SU-DHL-6 (cell line): ENCODE measurements around the gene CLDN9.

Experiments used
- H2AFZ ChIP-seq: fragments of 200-600 bp; sonication (generic); 2 replicates; pipeline ENCODE4 v1.6.1; 2014; ENCODE audit warnings: low read depth, mild to moderate bottlenecking, moderate library complexity, mixed read lengths, antibody characterized with exemption, low read length; ENCODE audit not compliant: severe bottlenecking
- H3F3A ChIP-seq: fragments of 200-600 bp; shearing (Covaris generic); 2 replicates; pipeline ENCODE4 v1.6.0; 2016; ENCODE audit warnings: antibody characterized with exemption, mild to moderate bottlenecking; ENCODE audit not compliant: insufficient read depth
- H3K27ac ChIP-seq: fragments of 200-600 bp; sonication (generic); 2 replicates; pipeline ENCODE4 v1.5.1; 2016; ENCODE audit warnings: low read depth, mild to moderate bottlenecking, low read length, moderate library complexity, mixed read lengths
- H3K27me3 ChIP-seq: fragments of 200-600 bp; sonication (generic), shearing (Covaris generic); 2 replicates; pipeline ENCODE4 v1.6.0; 2014; ENCODE audit warnings: mild to moderate bottlenecking, low read length
- H3K36me3 ChIP-seq: fragments of 200-600 bp; sonication (generic); 2 replicates; pipeline ENCODE4 v1.6.1; 2014; ENCODE audit warnings: mild to moderate bottlenecking, low read length, mixed read lengths
- H3K4me2 ChIP-seq: fragments of 300-600, 200-600 bp; shearing (Covaris generic), sonication (generic); 2 replicates; pipeline ENCODE4 v1.6.0; 2014; ENCODE audit warnings: low read length, low read depth, mild to moderate bottlenecking; ENCODE audit not compliant: poor library complexity, severe bottlenecking
- H3K4me3 ChIP-seq: fragments of 200-600 bp; sonication (generic); 2 replicates; pipeline ENCODE4 v1.5.1; 2014; ENCODE audit warnings: antibody characterized with exemption, low read length, mild to moderate bottlenecking, mixed read lengths; ENCODE audit not compliant: insufficient read depth, poor library complexity, severe bottlenecking
- H3K79me2 ChIP-seq: fragments of 200-600 bp; sonication (generic); 2 replicates; pipeline ENCODE4 v1.6.1; 2014; ENCODE audit warnings: mild to moderate bottlenecking, low read length, moderate library complexity; ENCODE audit not compliant: insufficient read depth
- H3K9ac ChIP-seq: fragments of 200-600 bp; sonication (generic); 2 replicates; pipeline ENCODE4 v1.7.0; 2014; ENCODE audit warnings: mild to moderate bottlenecking, low read length
- H3K9me2 ChIP-seq: fragments of 200-600 bp; sonication (generic); replicated peaks from 2 replicates; pipeline ENCODE4 v1.6.1; 2014; ENCODE audit warnings: low read length; ENCODE audit not compliant: insufficient read depth
- H3K9me3 ChIP-seq: fragments of 200-600 bp; sonication (generic); 2 replicates; pipeline ENCODE4 v1.6.1; 2014; ENCODE audit warnings: low read length, mixed read lengths; ENCODE audit not compliant: insufficient read depth
- H4K20me1 ChIP-seq: fragments of 200-600 bp; sonication (generic); 2 replicates; pipeline ENCODE4 v1.6.1; 2014; ENCODE audit warnings: low read depth, mild to moderate bottlenecking, antibody characterized with exemption, low read length, moderate library complexity, mixed read lengths
- EZH2phosphoT487 ChIP-seq: fragments of 200-600 bp; sonication (generic), shearing (Covaris generic); conservative IDR thresholded peaks from 2 replicates; pipeline ENCODE4 v1.6.1; 2018; ENCODE audit warnings: mild to moderate bottlenecking, antibody characterized with exemption, low read length, moderate library complexity, mixed read lengths
- TF ChIP-seq, protein P1 (sequence below): fragments of 200-600 bp; sonication (generic); IDR thresholded peaks from one replicate; pipeline ENCODE4 v1.5.1; 2017; ENCODE audit warnings: antibody characterized with exemption, mild to moderate bottlenecking, low read length, moderate library complexity; ENCODE audit not compliant: insufficient read depth, poor library complexity, severe bottlenecking

The CLDN9 gene

GRCh38 chr16:2967211-2967631, 45.5 kb upstream of the CLDN9 start:
- H3F3A ChIP-seq: peaks cover 54% of the 10 kb centered on the region
- no peaks in the 10 kb centered on the region for H3K36me3 ChIP-seq
- no peaks in the 10 kb centered on the region for H3K9me3 ChIP-seq
- peaks cover 22% of the 10 kb centered on the region for H3K79me2 ChIP-seq
- H3K9me2 ChIP-seq: no peaks in the 10 kb centered on the region
- no peak overlapping the region for H3K4me3 ChIP-seq
- peaks cover 3% of the 10 kb centered on the region; the same call in 1 of the 2 replicates for H4K20me1 ChIP-seq
- H3K4me2 ChIP-seq: no peak overlapping the region
- TF ChIP-seq EZH2phosphoT487: no peak
- TF ChIP-seq, protein P1, sequence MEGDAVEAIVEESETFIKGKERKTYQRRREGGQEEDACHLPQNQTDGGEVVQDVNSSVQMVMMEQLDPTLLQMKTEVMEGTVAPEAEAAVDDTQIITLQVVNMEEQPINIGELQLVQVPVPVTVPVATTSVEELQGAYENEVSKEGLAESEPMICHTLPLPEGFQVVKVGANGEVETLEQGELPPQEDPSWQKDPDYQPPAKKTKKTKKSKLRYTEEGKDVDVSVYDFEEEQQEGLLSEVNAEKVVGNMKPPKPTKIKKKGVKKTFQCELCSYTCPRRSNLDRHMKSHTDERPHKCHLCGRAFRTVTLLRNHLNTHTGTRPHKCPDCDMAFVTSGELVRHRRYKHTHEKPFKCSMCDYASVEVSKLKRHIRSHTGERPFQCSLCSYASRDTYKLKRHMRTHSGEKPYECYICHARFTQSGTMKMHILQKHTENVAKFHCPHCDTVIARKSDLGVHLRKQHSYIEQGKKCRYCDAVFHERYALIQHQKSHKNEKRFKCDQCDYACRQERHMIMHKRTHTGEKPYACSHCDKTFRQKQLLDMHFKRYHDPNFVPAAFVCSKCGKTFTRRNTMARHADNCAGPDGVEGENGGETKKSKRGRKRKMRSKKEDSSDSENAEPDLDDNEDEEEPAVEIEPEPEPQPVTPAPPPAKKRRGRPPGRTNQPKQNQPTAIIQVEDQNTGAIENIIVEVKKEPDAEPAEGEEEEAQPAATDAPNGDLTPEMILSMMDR: no peak
- H3K27ac ChIP-seq: no peak overlapping the region
- H3K9ac ChIP-seq: no peak overlapping the region
- no peak overlapping the region for H2AFZ ChIP-seq
- no peaks in the 10 kb centered on the region for H3K27me3 ChIP-seq

DNA sequence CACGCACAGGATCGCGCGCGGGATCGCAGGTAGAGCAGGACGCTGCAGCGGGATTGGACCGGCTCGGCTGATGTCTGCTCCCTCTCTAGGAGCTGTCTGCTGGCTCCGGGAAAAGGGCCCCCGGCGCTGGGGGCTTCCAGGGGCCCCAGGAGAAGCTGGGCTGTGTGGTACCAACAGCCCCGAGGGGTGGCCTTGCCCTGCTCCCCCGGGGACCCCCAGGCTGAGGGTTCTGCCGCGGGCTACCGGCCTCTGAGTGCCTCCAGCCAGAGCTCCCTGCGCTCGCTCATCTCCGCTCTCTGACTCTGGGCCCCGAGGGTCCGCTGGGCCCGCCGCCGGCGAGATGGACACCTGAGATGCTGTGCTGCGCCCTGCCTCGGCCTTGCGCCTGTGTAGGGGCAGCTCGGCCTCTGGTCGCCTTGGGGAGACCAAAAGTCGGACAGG, 45.0 kb upstream of the CLDN9 start:
- Histone ChIP-seq H3K4me2 (peak overlapping the region; percentile 86), H3K4me3 (no peak overlapping the region), H4K20me1 (peaks cover 4% of the 10 kb centered on the region; the same call in 1 of the 2 replicates), H3K36me3 (no peaks in the 10 kb centered on the region), H3K79me2 (peaks cover 22% of the 10 kb centered on the region), H2AFZ (no peak overlapping the region), H3K27ac (peak overlapping the region; percentile 93), H3K9me3 (no peaks in the 10 kb centered on the region), H3K9ac (peak overlapping the region; percentile 98), H3F3A (peaks cover 54% of the 10 kb centered on the region), H3K27me3 (no peaks in the 10 kb centered on the region), H3K9me2 (no peaks in the 10 kb centered on the region)
- TF ChIP-seq, protein P1: no peak
- no peak for TF ChIP-seq EZH2phosphoT487

DNA sequence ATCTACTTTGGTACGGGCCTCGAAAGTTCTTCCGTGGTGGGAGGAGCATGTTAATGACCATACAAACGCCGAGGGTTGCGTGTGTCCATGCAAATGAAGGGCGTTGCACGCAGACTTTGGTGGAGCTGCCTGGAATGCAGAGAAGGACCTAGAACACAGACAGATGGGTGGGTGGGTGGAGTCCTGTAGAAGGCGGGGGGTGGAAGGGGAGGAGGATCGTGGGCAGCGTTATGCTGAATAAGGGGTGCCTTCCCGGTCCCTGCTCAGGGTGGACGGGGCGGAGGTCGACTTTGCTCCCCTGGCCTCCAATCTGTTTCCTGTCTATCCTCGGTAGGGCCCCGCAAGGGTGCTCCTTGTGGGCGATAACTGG, 44.4 kb upstream of the CLDN9 start:
- peak overlapping the region; percentile 36 for H2AFZ ChIP-seq
- H3K4me3 ChIP-seq: peak overlapping the region; percentile 98
- H3F3A ChIP-seq: peaks cover 57% of the 10 kb centered on the region
- no peaks in the 10 kb centered on the region for H3K9me2 ChIP-seq
- H3K36me3 ChIP-seq: no peaks in the 10 kb centered on the region
- no peaks in the 10 kb centered on the region for H3K9me3 ChIP-seq
- TF ChIP-seq EZH2phosphoT487: no peak
- H3K79me2 ChIP-seq: peaks cover 22% of the 10 kb centered on the region
- H3K27me3 ChIP-seq: no peaks in the 10 kb centered on the region
- peaks cover 4% of the 10 kb centered on the region; the same call in 1 of the 2 replicates for H4K20me1 ChIP-seq
- H3K27ac ChIP-seq: peak overlapping the region; percentile 93
- peak overlapping the region; percentile 86 for H3K4me2 ChIP-seq
- H3K9ac ChIP-seq: peak overlapping the region; percentile 98

GRCh38 chr16:2968738-2969544, 43.8 kb upstream of the CLDN9 start, which contains the start of gene PAQR4:
Gene PAQR4 (plus strand): TSS chr16:2969348. CDS start chr16:2969675, 327 bp downstream.
- Histone ChIP-seq H3K36me3 (no peaks in the 10 kb centered on the region), H2AFZ (peak within 1 kb of the TSS; percentile 36)

More at GRCh38 chr16:2968738-2969544, 43.8 kb upstream of the CLDN9 start, which contains the start of gene PAQR4:
- TF ChIP-seq, protein P1: no peak
- no peak for TF ChIP-seq EZH2phosphoT487
- Histone ChIP-seq H3K79me2 (peaks cover 22% of the 10 kb centered on the region), H3K9me2 (no peaks in the 10 kb centered on the region), H3K4me3 (peak within 1 kb of the TSS; percentile 98), H3K9me3 (no peaks in the 10 kb centered on the region), H3K27me3 (no peaks in the 10 kb centered on the region), H4K20me1 (peaks cover 4% of the 10 kb centered on the region; the same call in 1 of the 2 replicates), H3F3A (peaks cover 58% of the 10 kb centered on the region), H3K27ac (peak within 1 kb of the TSS; percentile 93), H3K4me2 (peak within 1 kb of the TSS; percentile 86), H3K9ac (peak within 1 kb of the TSS; percentile 98)
